ENCODE data around the gene EMC1. TPM values are rescaled to one million over a fixed set of nuclear protein-coding genes. Genes with fewer than 3 reads are reported as not detected.
A peak's percentile ranks its signal among the peaks of the same experiment; 100 is the strongest.

The EMC1 gene
- total RNA-seq, 1 experiment from 2014 or later, result 40.7 TPM

DNA sequence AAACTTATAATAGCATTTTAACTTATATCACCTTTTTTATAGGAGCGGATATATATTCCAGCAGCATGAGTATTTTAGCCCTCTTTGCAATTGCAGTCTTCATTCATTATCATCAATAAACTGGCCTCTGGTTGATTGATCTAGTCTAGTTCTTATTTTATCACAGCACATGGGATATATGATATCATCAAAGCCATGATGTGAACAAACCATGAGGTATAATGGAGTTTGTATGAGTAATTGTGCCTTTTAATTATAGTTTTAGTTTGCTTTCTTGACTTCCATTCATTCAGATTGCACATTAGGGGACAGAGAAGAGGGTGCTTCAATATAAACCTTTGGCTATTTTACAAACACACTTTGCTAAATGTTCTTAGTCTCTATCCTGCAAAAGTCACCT is 37.7 kb downstream of the EMC1 start:
- no peak overlapping the region for H3K4me3 ChIP-seq
- ChIA-PET POLR2A (ENCODE audit: unreplicated experiment) (no interaction called here), CTCF (no interaction called here)
- intact Hi-C loops (cut with micrococcal nuclease; ENCODE audit: unreplicated experiment), result no loop called here
- no peak overlapping the region for H3K27ac ChIP-seq
- H3K36me3 ChIP-seq (ENCODE audit: low read depth), result peaks cover 11% of the 10 kb centered on the region; the same call in 1 of the 2 replicates
- H3K79me2 ChIP-seq (ENCODE audit: low read depth), result peaks cover 39% of the 10 kb centered on the region
- H3K4me2 ChIP-seq, result no peak overlapping the region
- no peaks in the 10 kb centered on the region for H3K9me3 ChIP-seq (ENCODE audit: insufficient read depth, low read depth)
- H3F3A ChIP-seq (ENCODE audit: insufficient read depth, low read depth), result peaks cover 11% of the 10 kb centered on the region; the same call in 1 of the 2 replicates
- DNase-seq, result no peak
- H3K9me2 ChIP-seq (ENCODE audit: insufficient read depth), result no peaks in the 10 kb centered on the region
- BruUV-seq (replicated peaks), result no TSS peak
- no peak overlapping the region for H2AFZ ChIP-seq
- no peak for TF ChIP-seq EZH2 (IDR thresholded peaks at IDR 0.05; ENCODE audit: low read depth)
- no peak for TF ChIP-seq CTCF (conservative IDR thresholded peaks at IDR 0.05)
- H4K20me1 ChIP-seq (ENCODE audit: insufficient read depth), result peaks cover 5% of the 10 kb centered on the region
- no peaks in the 10 kb centered on the region for H3K27me3 ChIP-seq (ENCODE audit: insufficient read depth, low read depth)
- peaks cover 15% of the 10 kb centered on the region for H3K4me1 ChIP-seq (replicated peaks; ENCODE audit: insufficient read depth)

DNA sequence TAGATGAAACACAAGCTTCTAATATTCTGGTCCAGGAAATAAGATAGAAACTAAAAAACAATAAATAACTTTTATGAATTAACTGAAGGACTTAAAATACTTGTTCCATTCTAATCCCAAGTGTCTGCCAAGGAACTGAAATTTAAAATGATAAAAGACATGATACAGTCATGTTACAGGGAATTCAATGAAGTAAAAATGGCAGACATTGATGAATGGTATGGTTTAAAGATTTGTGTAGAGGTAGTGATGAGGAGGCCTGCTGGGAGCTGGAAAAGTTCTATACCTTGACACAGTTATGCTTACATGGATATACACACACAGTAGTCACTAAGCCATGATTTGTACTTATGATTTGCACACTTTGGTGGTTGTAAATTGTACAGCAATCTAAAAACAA is 39.2 kb downstream of the EMC1 start:
- peaks cover 53% of the 10 kb centered on the region for H3K79me2 ChIP-seq (ENCODE audit: low read depth)
- H3K9me3 ChIP-seq (ENCODE audit: insufficient read depth, low read depth), result no peaks in the 10 kb centered on the region
- H4K20me1 ChIP-seq (ENCODE audit: insufficient read depth), result peaks cover 12% of the 10 kb centered on the region
- H3K27ac ChIP-seq, result no peak overlapping the region
- peaks cover 11% of the 10 kb centered on the region; the same call in 1 of the 2 replicates for H3K36me3 ChIP-seq (ENCODE audit: low read depth)
- no peaks in the 10 kb centered on the region for H3K9me2 ChIP-seq (ENCODE audit: insufficient read depth)
- no peaks in the 10 kb centered on the region for H3K27me3 ChIP-seq (ENCODE audit: insufficient read depth, low read depth)
- H3K4me1 ChIP-seq (replicated peaks; ENCODE audit: insufficient read depth), result peaks cover 19% of the 10 kb centered on the region
- BruUV-seq (replicated peaks), result no TSS peak
- TF ChIP-seq EZH2 (IDR thresholded peaks at IDR 0.05; ENCODE audit: low read depth) (no peak), CTCF (conservative IDR thresholded peaks at IDR 0.05) (no peak)
- peaks cover 11% of the 10 kb centered on the region; the same call in 1 of the 2 replicates for H3F3A ChIP-seq (ENCODE audit: insufficient read depth, low read depth)
- ChIA-PET CTCF (no interaction called here), POLR2A (ENCODE audit: unreplicated experiment) (interaction anchor here (0.5 kb wide), 1 partner anchor 196 kb away, joined by 9 read pairs; no protein-coding TSS in a partner anchor)
- H3K4me3 ChIP-seq, result no peak overlapping the region
- H2AFZ ChIP-seq, result no peak overlapping the region
- peak overlapping the region; percentile 94; the same call in 1 of the 2 replicates for H3K4me2 ChIP-seq
- no peak for DNase-seq
- intact Hi-C loops (cut with micrococcal nuclease; ENCODE audit: unreplicated experiment), result no loop called here

DNA sequence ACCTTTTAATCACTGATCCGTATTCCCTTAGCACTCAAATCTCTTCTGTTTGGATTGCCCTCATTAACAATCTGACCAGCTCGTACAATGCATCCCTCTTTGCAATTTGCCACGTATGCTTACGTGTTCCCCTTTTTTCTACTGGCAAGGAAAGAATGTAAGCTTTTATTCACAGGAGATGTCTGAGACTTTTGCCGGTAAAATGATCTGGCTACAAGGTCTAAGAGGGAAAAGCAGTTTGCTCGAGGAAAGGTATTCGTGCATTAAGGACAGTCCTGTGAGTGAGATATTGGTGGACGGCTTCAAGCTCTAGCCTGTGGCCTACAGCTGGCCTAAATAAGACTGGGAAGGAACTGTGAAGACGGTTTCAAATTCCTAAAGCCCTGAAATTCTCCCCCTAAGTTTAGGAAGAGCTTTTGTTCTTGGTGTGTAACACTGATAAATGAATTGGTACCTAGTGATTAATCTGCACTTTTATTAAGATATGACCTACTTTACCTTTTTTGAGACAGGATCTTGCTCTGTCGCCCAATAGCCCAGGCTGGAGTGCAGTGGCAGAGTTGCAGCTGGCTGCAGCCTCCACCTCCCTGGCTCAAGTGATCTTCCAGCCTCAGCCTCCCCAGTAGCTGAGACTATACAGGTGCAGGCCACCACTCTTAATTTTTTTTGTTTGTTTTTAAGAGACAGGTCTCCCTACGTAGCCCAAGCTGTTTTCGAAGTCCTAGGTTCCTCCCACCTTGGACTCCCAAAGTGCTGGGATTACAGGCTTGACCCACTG is 40.4 kb downstream of the EMC1 start:
- no peak for DNase-seq
- TSS peak; percentile 66 for BruUV-seq (replicated peaks)
- ChIA-PET CTCF (no interaction called here), POLR2A (ENCODE audit: unreplicated experiment) (interaction anchor here (0.6 to 0.7 kb wide), 2 partner anchors 11 to 53 kb away, joined by 4 to 7 read pairs; no protein-coding TSS in a partner anchor)
- Histone ChIP-seq H2AFZ (peak overlapping the region; percentile 90), H3K27ac (peak overlapping the region; percentile 81), H3K4me2 (peak overlapping the region; percentile 94), H3K9me3 (ENCODE audit: insufficient read depth, low read depth) (no peaks in the 10 kb centered on the region), H4K20me1 (ENCODE audit: insufficient read depth) (peaks cover 13% of the 10 kb centered on the region), H3K36me3 (ENCODE audit: low read depth) (no peaks in the 10 kb centered on the region), H3F3A (ENCODE audit: insufficient read depth, low read depth) (peaks cover 11% of the 10 kb centered on the region; the same call in 1 of the 2 replicates), H3K79me2 (ENCODE audit: low read depth) (peaks cover 66% of the 10 kb centered on the region), H3K9me2 (ENCODE audit: insufficient read depth) (no peaks in the 10 kb centered on the region), H3K4me1 (replicated peaks; ENCODE audit: insufficient read depth) (peaks cover 19% of the 10 kb centered on the region), H3K27me3 (ENCODE audit: insufficient read depth, low read depth) (no peaks in the 10 kb centered on the region), H3K4me3 (peak overlapping the region; percentile 85)
- intact Hi-C loops (cut with micrococcal nuclease; ENCODE audit: unreplicated experiment), result no loop called here
- TF ChIP-seq EZH2 (IDR thresholded peaks at IDR 0.05; ENCODE audit: low read depth) (no peak), CTCF (conservative IDR thresholded peaks at IDR 0.05) (no peak)
